CD1c-positive myeloid dendritic cell (primary cell): ENCODE data around the gene RAI14.

Source experiments
- DNase-seq: peaks from one replicate; pipeline ENCODE4 v3.0.0-alpha.2; 2016; ENCODE audit errors: extremely low spot score

Gene RAI14

GRCh38 chr5:34854459-34855174, 198.5 kb downstream of the RAI14 start:
- no peak for DNase-seq

- no peak for DNase-seq
These were observed 201.0 kb downstream of the RAI14 start for GRCh38 chr5:34857161-34857560.

DNA sequence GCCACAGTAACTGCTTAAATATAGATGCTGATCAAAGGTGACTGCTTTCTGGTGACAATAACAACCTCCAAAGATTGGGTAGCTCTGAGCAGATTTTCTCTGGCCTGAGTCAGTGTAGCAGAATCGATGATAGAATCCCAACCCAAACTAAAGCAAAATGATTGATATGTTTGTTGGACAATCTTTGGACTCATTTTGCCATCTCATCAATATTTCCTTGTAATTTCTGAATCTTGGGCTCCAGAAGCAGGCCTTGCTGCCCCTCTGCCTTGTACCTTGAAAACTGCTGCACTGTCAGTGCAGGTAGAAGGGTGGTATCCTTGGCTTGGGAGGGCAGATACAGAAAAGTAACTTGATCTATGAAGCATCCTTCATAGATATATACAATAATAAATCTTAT, 201.8 kb downstream of the RAI14 start:
- no peak for DNase-seq

- no peak for DNase-seq
These were observed 202.7 kb downstream of the RAI14 start for GRCh38 chr5:34858790-34859189.

DNA sequence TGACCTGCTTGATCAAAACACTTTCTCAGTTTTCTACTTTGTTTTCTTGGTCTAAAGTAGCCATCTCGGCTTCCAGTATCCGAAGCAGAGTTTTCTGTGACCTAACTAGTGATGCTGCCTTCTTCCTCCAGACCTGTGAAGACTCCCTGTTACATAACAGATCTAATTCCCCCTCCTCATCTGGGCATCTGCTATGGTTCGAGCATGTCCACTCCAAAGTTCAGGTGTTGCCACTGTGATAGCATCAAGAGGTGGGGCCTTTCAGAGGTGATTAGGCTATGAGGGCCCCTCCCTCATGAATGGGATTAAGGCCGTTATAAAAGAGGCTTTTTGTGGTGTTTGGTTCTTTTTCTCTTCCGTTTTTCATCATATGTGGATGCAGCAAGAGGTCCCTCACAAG, 203.1 kb downstream of the RAI14 start:
- no peak for DNase-seq

DNA sequence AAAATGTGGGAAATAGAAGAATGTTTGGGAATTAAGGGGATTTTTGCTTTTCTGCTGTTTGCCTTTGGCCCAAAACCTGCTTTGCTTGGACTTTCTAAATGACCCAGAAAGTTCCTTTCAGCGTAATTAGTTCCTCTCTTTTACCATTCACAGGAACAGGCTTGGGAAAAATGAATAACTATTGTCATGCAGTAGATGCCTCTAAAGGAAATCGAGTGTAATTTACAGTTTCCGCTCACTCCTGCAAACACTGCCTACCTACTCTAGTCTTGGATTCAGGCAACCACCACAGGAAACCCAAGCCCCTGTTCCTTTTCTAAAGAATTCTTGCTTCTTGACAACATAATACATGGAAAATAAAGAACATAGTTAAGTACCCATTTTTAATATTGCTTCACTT, 207.8 kb downstream of the RAI14 start:
- DNase-seq = no peak

DNA sequence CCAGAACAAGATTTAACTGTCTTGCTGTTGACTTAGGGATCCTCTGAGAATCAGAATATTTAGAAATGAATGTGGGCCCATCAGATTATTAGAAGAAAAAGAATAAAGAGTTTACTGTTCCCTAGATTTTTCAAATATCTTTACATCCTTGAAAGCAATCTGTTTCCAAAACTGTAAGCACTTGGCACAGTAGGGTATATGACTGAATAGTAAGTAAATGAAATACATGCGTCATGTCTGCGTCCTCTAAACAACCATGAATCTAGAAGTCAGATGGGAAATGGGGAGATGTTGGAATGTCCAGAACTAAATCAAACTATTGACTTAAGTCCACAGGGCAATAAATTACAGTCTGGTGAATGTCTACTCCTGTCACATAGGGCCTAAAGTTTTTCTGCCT, 209.0 kb downstream of the RAI14 start:
- DNase-seq = no peak

GRCh38 chr5:34866989-34867471, 210.9 kb downstream of the RAI14 start:
- no peak for DNase-seq

DNA sequence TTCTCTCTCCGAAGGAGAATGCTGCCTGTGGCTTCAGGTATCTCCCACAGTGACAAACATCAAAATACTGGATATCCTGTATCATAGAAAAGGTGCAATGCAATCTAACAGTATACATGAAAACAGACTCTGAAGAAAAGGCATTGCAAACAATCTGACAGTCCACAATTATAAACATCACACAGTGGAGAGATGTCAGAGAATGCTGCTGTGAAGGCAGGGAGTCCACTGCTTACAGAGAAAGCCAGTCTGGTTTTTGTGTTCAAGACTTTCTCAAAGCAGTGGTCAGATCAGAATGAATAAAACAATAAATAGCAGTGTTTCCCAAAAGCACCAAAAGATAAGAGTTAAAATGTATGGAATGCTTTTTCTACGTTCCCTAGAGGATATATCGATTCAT, 211.5 kb downstream of the RAI14 start:
- no peak for DNase-seq

DNA sequence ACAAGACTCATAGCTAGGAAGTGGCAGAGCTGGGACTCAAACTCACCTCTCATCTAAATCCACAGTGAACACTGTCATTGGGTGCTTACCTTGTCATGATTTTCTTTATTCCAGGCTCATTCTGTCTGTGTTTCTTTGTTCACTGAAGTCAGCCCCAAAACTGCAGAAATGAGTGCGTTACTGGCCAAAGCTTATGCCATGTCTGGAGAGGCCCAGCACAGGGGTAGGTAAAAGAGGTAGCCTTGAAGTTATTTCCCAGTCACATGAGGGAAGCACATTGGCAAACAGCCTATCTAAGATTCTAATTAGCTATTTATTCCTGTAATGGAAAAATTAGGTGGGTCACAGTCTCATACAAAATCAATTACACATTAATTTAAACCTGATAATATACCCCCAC, 212.7 kb downstream of the RAI14 start:
- DNase-seq = no peak

DNA sequence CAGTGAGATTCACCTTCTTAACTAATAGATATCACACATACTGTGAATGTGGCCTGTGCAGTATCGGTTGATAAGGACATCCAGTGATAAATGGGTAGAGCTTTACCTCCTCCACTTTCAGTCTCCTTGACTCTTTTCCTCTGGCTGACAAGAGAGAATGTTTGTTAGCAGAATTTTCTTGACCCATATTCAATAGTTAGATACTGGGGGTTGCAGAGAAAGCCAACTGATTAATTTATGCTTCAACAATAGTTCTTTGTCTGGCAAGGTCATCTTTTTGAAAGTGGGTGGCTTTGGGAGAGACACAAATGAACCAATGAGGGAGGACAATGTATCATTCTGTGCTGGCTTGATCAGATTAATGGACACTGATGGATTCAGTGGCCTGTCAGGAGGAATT, 213.1 kb downstream of the RAI14 start:
- DNase-seq = no peak

GRCh38 chr5:34870382-34870781, 214.3 kb downstream of the RAI14 start:
- DNase-seq = no peak

DNA sequence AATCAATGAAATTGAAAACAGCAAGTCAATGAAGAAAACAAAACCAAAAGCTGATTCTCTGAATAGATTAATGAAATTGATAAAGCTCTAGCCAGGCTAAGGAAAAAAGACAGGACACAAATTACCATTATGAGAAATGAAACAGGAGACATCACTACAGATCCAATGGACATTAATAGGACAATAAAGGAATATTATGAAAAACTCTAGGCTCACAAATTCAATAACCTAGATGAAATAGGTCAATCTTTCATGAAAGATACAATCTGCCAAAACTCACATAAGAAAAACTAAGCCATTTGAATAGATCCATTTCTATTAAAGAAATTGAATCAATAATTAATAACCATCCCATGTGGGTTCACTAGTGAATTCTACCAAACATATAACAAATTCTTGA, 220.1 kb downstream of the RAI14 start:
- no peak for DNase-seq

DNA sequence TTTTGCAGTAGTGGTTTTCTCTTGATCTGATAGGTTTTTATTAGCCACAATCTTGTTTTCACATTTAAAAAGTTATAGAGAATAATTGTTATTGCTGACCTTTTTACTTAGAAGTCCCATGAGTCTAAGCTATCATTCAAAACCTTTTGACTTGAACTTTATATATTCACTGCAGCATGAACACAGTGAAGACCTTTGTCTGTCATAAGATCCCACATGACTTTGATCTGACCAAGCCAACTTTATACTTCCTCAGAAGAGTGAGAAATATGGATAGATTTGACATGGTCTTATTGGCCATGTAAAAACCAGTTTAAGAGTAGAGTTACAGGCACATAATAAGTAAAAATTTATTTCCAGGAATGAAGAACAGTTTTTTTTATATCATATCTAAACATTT, 225.1 kb downstream of the RAI14 start:
- DNase-seq = no peak
